ENCODE results near the gene IL31.
A peak's percentile ranks its signal among the peaks of the same experiment; 100 is the strongest.
"Not testable (repeated sequence)": the region's sequence is repeated elsewhere in the genome, so short reads cannot be mapped to it uniquely, and the experiment has no call there.

The IL31 gene

GRCh38 chr12:122174155-122174845 is at the start of gene IL31:
IL31 (minus strand) TSS chr12:122174221; CDS start chr12:122174172, 49 bp downstream.
- no peak for FAIRE-seq

- FAIRE-seq, result no peak
Measured at GRCh38 chr12:122216445-122216844, 42.4 kb upstream of the IL31 start.

GRCh38 chr12:122215771-122216170 is 41.8 kb upstream of the IL31 start:
- FAIRE-seq, result no peak

- FAIRE-seq, result no peak
Measured at GRCh38 chr12:122208073-122208820, 34.2 kb upstream of the IL31 start.

- no peak for FAIRE-seq
Measured at GRCh38 chr12:122207391-122207790, 33.4 kb upstream of the IL31 start.

- no peak for FAIRE-seq
Measured at GRCh38 chr12:122206976-122207375, 33.0 kb upstream of the IL31 start.

- FAIRE-seq, result no peak
Measured at GRCh38 chr12:122206111-122206881, 32.3 kb upstream of the IL31 start.

- no peak for FAIRE-seq
Measured at GRCh38 chr12:122205053-122205925, 31.3 kb upstream of the IL31 start.

- FAIRE-seq, result no peak
Measured at GRCh38 chr12:122204167-122205052, 30.4 kb upstream of the IL31 start.

- no peak for FAIRE-seq
Measured at GRCh38 chr12:122203301-122204166, 29.5 kb upstream of the IL31 start, which contains the start of gene B3GNT4. B3GNT4 (plus strand) TSS chr12:122203709; CDS start chr12:122204619, 910 bp downstream.

GRCh38 chr12:122202811-122203210 is 28.8 kb upstream of the IL31 start:
- not testable (repeated sequence) for FAIRE-seq

GRCh38 chr12:122202017-122202416 is 28.0 kb upstream of the IL31 start:
- FAIRE-seq, result peak; percentile 3

- no peak for FAIRE-seq
Measured at GRCh38 chr12:122201381-122201780, 27.4 kb upstream of the IL31 start.

GRCh38 chr12:122200541-122201175 is 26.6 kb upstream of the IL31 start:
- FAIRE-seq, result no peak

GRCh38 chr12:122199484-122200355 is 25.7 kb upstream of the IL31 start:
- no peak for FAIRE-seq

- no peak for FAIRE-seq
Measured at GRCh38 chr12:122197612-122197966, 23.6 kb upstream of the IL31 start.

- FAIRE-seq, result no peak
Measured at GRCh38 chr12:122195405-122195804, 21.4 kb upstream of the IL31 start.

GRCh38 chr12:122194804-122195203 is 20.8 kb upstream of the IL31 start:
- FAIRE-seq, result no peak

GRCh38 chr12:122192441-122192840 is 18.4 kb upstream of the IL31 start:
- no peak for FAIRE-seq

Measured in G401.6 (cell line).